ENCODE measurements around the gene OLIG3. TPM values are rescaled to one million over a fixed set of nuclear protein-coding genes. Genes with fewer than 3 reads are reported as not detected.

OLIG3 gene
- not detected in 2 replicates for total RNA-seq (2014; rRNA removed; shearing (Covaris generic))

- no peak for DNase-seq (ENCODE audit: low spot score)
Observed at GRCh38 chr6:137494281-137494987, at the start of gene OLIG3. TSS of gene OLIG3 (minus strand) at chr6:137494394. CDS start at chr6:137494170, 224 bp downstream.

GRCh38 chr6:137543114-137543513 lies 48.9 kb upstream of the OLIG3 start:
- no peak for DNase-seq (ENCODE audit: low spot score)

DNA sequence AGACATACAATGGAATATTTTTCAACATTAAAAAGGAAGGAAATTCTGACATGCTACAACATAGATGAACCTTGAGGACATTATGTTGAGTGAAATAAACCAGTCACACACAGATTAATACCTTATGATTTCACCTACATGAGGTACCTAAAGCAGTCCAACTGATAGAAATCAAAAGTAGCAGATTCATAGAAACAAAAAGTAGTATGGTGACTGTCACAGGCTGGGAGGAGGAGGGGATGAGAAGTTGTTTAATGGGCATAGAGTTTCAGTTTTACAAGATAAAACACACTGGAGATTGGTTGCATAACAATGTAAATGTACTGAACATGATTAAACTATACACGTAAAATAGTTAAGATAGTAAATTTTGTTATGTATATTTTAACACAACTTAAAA lies 48.5 kb upstream of the OLIG3 start:
- no peak for DNase-seq (ENCODE audit: low spot score)

GRCh38 chr6:137541534-137542063 lies 47.4 kb upstream of the OLIG3 start:
- no peak for DNase-seq (ENCODE audit: low spot score)

DNA sequence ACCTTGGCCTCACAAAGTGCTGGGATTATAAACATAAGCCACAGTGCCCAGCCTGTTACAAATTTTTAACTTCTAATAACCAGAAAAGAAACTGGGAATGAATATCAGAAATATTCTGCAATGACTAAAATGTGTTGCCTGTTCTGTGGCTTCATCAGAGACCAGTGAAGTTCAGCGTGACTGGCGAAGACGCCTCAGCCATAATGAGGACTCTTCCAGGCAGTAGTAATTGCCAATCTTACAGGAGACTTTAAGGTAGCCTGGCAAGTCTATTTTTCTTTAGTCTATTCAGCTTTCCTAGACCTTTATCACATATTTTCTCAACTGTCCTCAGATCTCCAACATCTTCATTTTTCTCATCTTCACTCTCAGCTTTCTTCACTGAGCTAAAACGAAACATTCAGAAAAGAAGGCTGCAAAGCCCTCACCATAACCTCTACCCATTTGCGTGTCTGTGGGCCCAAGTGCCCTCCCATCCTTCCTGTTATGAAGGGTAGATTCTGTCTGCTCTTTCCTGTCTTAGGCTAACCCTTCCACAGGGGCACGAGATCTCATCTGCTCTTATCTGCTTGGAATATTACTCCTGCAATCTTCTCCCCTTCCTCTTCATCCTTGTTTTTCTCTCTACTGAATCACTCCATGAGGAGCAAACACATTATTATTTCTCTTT lies 42.0 kb upstream of the OLIG3 start:
- DNase-seq (ENCODE audit: low spot score) = no peak

- DNase-seq (ENCODE audit: low spot score) = no peak
Observed at GRCh38 chr6:137531376-137532092, 37.3 kb upstream of the OLIG3 start.

DNA sequence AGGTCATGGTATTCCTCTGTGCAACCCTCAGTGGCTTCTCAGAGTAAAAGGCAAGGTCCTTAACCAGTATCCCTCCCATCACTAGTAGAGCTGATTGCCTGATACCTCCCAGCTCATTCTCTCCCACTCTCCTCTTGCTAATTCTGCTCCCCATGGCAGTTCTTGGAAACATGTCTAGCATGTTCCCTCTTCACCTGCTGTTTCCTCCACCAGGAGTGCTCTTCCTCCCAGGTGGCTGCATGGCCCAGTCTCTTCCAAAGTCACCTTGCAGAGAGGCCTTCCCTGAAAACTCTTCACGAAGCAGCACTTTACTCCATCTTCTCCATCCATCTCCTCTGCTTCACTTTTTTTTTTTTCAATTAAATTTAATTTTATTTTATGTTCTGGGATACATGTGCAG lies 36.2 kb upstream of the OLIG3 start:
- DNase-seq (ENCODE audit: low spot score) = no peak

GRCh38 chr6:137522831-137523230 lies 28.6 kb upstream of the OLIG3 start:
- no peak for DNase-seq (ENCODE audit: low spot score)

DNA sequence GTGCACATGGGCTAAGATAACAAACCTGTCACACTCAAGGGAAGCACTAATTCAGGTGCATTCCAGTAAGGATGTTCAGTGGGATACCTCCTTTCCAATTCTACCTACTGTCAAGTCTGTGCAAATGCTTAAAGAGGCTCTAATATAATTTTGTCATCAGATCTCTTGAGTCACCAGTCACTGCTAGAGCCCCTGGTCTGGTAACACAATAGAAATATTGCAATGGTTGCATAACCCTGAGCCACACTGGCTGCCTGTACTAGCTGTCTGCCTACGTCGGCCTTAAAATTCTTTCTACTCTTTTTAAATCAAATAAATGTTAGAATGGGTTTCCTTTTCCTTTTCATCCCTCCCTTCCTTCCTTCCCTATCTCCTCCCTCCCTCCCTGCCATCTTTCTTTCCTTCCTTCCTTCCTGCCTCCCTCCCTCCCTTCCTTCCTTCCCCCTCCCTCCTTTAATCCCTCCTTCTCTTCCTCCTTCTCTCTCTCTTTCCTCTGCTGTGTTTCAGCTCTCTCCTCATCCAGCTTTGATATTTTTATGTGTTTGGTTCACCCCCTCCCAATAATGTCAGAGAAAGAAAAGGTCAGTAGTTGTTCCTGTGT lies 28.1 kb upstream of the OLIG3 start:
- DNase-seq (ENCODE audit: low spot score) = no peak

DNA sequence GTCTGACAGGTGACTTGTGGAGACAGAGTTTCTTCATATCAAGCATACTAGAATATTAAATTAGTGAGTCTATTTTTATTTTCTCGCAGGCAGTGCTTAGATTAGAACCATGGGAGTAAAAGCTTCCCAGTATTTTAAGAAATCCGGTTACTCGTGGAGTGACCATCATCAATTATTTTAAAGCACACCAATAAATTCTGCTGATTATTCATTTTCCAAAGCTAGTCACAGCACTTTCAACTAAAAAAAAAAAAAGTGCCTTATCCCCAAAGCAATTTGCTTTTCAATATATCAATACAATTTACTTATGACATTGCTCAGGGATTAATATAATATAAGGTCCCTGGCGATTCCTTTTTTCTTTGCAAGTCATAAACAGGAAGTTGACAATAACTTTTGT lies 26.3 kb upstream of the OLIG3 start:
- DNase-seq (ENCODE audit: low spot score) = no peak

DNA sequence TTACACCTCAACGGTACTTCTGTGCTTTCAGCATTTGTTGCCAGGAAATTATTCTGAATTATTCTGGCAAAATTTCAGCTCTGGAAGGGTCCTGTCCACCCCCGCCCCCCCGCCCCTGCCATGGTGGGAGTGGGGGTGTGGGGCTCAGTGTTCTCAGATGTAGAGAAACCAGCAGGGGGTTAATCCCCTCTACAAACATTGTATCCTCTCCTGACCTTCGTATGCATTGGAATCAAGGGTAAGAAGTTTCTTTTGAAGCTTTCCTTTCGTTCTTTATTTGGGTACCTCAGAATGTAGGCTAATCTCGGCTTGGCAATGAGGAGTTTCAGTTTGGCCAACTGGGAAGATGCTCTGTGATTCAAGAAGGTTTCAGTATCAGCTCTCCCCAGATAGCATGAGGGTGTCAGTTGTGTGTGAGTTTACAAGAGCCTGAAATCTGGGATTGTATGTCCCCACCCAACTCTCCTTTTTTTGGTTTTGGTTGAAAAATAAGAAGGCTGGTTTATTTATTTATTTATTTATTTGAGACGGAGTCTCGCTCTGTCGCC lies 25.5 kb upstream of the OLIG3 start:
- DNase-seq (ENCODE audit: low spot score) = no peak

- DNase-seq (ENCODE audit: low spot score) = no peak
Observed at GRCh38 chr6:137518386-137518983, 24.3 kb upstream of the OLIG3 start.

DNA sequence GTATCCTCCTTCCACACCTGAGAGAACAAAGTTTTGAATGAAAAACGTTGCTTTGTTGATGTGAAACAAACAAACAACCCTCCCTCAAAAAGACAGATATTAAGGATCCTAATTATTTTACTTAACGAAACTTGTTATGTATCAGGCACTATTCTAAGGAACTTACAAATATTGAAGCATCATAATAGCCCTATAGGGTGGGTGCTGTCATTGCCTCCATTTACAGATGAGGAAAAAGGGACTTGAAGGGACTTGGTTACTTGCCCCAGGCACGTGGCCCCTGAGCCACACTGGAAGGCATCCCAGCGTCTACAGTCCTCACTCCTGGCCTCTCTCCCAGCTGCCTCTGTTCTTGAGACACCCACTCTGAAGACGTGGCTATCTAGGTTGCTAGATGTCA lies 20.2 kb upstream of the OLIG3 start:
- DNase-seq (ENCODE audit: low spot score) = no peak

DNA sequence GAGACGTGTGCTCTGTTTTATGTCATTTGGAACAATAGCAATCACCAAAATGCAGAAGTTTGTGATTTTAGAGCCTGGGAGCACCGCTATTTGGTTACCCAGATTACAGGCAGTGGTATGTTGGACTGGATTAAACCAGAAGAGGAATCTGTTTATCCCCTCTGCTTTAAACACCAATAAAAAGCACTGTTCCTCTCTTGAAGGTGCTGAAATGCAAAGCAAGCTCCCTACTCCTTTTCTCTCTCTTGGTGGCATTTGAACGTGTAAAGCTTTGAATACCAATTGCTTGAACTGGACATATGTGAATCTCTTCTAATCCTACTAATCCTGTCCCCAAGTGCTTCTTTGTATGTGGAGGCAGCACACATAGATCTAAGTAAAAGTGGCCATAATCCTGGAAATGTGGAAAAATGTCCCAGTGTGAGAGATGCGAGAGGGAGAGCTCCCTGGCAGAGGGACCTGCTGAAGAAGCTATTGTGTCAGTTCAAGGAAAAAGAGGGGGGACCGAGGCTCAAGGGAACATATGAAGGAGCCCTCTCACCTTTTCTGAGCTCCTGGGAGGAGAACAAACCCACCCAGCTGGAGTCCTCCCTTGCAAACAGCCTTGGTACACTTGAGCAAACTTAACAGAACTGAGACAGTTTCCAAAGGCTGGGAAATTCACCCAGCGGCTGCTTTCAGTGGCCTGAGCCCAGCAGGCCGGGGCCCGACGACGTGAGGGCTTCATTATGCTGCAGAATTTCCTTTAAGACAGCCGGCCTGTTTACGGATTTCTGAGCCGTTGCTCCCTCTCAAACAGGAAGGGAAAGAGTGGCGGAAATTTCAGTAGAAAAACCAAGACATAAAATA lies 18.8 kb upstream of the OLIG3 start:
- no peak for DNase-seq (ENCODE audit: low spot score)

GRCh38 chr6:137510923-137511322 lies 16.7 kb upstream of the OLIG3 start:
- DNase-seq (ENCODE audit: low spot score) = no peak

GRCh38 chr6:137498481-137499190 lies 4.4 kb upstream of the OLIG3 start:
- DNase-seq (ENCODE audit: low spot score) = no peak

DNA sequence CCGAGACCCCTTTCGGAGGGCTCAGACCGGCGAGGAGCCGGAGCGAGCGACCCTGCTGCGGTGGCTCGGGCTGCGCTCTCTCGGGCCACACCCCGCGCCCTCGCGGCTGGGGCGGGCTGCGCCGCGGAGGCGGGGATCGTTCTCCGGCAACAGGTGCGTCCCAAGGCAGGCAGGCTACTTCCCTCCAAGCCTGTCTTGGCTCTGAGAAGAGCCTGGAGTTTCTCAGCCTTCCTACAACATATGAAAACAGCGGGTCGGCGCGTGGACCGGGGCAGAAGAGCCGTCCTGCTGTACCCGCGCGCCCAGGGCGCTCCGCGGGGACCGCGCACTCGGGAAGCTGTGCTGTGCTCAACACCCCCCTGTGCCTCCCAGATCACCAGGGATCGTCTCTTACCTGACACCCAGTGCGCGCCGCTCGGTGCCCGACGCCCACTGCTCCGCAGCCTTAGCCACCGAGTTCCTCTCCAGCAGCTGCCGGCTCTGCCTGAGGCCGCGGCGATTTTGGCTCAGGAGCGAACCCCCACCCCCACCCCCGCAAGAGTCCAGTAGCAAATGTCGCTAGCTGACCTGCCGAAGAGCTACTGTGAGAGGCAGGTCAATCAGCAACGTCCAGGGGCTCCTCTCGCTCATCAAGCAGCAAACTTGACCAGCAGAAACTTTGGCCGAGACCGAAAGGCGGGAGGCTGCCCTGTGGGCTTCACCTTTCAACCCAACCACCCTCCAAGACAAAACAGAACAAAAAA lies 3.7 kb upstream of the OLIG3 start:
- DNase-seq (ENCODE audit: low spot score) = no peak

- DNase-seq (ENCODE audit: low spot score) = no peak
Observed at GRCh38 chr6:137496909-137497720, 2.9 kb upstream of the OLIG3 start.
